GM23338 (cell line): ENCODE results near the gene ZCCHC24. TPM values are rescaled to one million over a fixed set of nuclear protein-coding genes. Genes with fewer than 3 reads are reported as not detected.

Experiments
- CREB1 ChIP-seq: fragments of 250-450 bp; sonication (Bioruptor Pico); IDR thresholded peaks from 2 replicates; pipeline ENCODE4 v1.5.0; 2020; ENCODE audit warnings: low read depth, mild to moderate bottlenecking, moderate library complexity
- JUNB ChIP-seq: IDR thresholded peaks from one replicate; pipeline ENCODE4 v1.6.1; 2016; ENCODE audit warnings: antibody characterized with exemption; ENCODE audit not compliant: unreplicated experiment
- POLR2AphosphoS5 ChIP-seq: IDR thresholded peaks from 2 replicates; pipeline ENCODE4 v1.6.1; 2016; ENCODE audit warnings: antibody characterized with exemption, low read depth
- STAT1 ChIP-seq: IDR thresholded peaks from one replicate; pipeline ENCODE4 v1.6.1; 2016; ENCODE audit warnings: antibody characterized with exemption; ENCODE audit not compliant: unreplicated experiment
- ZNF331 ChIP-seq: fragments of 250-450 bp; sonication (Bioruptor Pico); IDR thresholded peaks from 2 replicates; pipeline ENCODE4 v1.5.0; 2020; ENCODE audit warnings: low read depth, mild to moderate bottlenecking, moderate library complexity
- polyA plus RNA-seq: library from polyadenylated mRNA; unstranded; fragments of >200 nt; fragmentation: Nextera tagmentation; extraction: Ambion mirVana; gene quantifications from 2 replicates; pipeline ENCODE4 v1.2.1, GENCODE V29; 2016
- total RNA-seq: library from RNA; depleted of rRNA; stranded (reverse); fragments of >200 nt; shearing (Covaris generic); gene quantifications from 2 replicates; pipeline ENCODE4 v1.2.3, GENCODE V29; 2014
- TF ChIP-seq, protein P1 (sequence below): fragments of 250-450 bp; sonication (Bioruptor Pico); IDR thresholded peaks from 2 replicates; pipeline ENCODE4 v1.5.0; 2020; ENCODE audit warnings: mild to moderate bottlenecking, moderate library complexity
- TF ChIP-seq, protein P2 (sequence below), 2 experiments: fragments of 200-600 bp in 1 of 2; sonication (generic) in 1 of 2; conservative IDR thresholded peaks; 2 replicates each; pipeline versions ENCODE4 v1.5.1 to v1.6.1; 2016 to 2017; ENCODE audit warnings: antibody characterized with exemption in 2 of 2, low read depth in 2 of 2, mild to moderate bottlenecking in 2 of 2, moderate library complexity in 1 of 2

ZCCHC24 gene
- total and polyA plus RNA-seq, 2 experiments from 2014 or later: 2.0 to 10.1 TPM

GRCh38 chr10:79443338-79444198 lies 1.9 kb downstream of the ZCCHC24 start (continued):
- TF ChIP-seq, protein P1, sequence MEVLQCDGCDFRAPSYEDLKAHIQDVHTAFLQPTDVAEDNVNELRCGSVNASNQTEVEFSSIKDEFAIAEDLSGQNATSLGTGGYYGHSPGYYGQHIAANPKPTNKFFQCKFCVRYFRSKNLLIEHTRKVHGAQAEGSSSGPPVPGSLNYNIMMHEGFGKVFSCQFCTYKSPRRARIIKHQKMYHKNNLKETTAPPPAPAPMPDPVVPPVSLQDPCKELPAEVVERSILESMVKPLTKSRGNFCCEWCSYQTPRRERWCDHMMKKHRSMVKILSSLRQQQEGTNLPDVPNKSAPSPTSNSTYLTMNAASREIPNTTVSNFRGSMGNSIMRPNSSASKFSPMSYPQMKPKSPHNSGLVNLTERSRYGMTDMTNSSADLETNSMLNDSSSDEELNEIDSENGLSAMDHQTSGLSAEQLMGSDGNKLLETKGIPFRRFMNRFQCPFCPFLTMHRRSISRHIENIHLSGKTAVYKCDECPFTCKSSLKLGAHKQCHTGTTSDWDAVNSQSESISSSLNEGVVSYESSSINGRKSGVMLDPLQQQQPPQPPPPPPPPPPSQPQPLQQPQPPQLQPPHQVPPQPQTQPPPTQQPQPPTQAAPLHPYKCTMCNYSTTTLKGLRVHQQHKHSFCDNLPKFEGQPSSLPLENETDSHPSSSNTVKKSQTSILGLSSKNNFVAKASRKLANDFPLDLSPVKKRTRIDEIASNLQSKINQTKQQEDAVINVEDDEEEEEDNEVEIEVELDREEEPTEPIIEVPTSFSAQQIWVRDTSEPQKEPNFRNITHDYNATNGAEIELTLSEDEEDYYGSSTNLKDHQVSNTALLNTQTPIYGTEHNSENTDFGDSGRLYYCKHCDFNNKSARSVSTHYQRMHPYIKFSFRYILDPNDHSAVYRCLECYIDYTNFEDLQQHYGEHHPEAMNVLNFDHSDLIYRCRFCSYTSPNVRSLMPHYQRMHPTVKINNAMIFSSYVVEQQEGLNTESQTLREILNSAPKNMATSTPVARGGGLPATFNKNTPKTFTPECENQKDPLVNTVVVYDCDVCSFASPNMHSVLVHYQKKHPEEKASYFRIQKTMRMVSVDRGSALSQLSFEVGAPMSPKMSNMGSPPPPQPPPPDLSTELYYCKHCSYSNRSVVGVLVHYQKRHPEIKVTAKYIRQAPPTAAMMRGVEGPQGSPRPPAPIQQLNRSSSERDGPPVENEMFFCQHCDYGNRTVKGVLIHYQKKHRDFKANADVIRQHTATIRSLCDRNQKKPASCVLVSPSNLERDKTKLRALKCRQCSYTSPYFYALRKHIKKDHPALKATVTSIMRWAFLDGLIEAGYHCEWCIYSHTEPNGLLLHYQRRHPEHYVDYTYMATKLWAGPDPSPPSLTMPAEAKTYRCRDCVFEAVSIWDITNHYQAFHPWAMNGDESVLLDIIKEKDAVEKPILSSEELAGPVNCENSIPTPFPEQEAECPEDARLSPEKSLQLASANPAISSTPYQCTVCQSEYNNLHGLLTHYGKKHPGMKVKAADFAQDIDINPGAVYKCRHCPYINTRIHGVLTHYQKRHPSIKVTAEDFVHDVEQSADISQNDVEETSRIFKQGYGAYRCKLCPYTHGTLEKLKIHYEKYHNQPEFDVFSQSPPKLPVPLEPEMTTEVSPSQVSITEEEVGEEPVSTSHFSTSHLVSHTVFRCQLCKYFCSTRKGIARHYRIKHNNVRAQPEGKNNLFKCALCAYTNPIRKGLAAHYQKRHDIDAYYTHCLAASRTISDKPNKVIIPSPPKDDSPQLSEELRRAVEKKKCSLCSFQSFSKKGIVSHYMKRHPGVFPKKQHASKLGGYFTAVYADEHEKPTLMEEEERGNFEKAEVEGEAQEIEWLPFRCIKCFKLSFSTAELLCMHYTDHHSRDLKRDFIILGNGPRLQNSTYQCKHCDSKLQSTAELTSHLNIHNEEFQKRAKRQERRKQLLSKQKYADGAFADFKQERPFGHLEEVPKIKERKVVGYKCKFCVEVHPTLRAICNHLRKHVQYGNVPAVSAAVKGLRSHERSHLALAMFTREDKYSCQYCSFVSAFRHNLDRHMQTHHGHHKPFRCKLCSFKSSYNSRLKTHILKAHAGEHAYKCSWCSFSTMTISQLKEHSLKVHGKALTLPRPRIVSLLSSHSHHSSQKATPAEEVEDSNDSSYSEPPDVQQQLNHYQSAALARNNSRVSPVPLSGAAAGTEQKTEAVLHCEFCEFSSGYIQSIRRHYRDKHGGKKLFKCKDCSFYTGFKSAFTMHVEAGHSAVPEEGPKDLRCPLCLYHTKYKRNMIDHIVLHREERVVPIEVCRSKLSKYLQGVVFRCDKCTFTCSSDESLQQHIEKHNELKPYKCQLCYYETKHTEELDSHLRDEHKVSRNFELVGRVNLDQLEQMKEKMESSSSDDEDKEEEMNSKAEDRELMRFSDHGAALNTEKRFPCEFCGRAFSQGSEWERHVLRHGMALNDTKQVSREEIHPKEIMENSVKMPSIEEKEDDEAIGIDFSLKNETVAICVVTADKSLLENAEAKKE: no peak
- TF ChIP-seq POLR2AphosphoS5 (no peak), ZNF331 (CRISPR knock-in tag) (no peak), STAT1 (no peak), CREB1 (no peak), JUNB (no peak)
- TF ChIP-seq, protein P2, sequence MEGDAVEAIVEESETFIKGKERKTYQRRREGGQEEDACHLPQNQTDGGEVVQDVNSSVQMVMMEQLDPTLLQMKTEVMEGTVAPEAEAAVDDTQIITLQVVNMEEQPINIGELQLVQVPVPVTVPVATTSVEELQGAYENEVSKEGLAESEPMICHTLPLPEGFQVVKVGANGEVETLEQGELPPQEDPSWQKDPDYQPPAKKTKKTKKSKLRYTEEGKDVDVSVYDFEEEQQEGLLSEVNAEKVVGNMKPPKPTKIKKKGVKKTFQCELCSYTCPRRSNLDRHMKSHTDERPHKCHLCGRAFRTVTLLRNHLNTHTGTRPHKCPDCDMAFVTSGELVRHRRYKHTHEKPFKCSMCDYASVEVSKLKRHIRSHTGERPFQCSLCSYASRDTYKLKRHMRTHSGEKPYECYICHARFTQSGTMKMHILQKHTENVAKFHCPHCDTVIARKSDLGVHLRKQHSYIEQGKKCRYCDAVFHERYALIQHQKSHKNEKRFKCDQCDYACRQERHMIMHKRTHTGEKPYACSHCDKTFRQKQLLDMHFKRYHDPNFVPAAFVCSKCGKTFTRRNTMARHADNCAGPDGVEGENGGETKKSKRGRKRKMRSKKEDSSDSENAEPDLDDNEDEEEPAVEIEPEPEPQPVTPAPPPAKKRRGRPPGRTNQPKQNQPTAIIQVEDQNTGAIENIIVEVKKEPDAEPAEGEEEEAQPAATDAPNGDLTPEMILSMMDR (conservative IDR thresholded peaks at IDR 0.05; ENCODE audit: low read depth in 2 of 2): no peak
